ENCODE data around the gene CALML4. TPM values are rescaled to one million over a fixed set of nuclear protein-coding genes. Genes with fewer than 3 reads are reported as not detected.

CALML4 gene
- polyA plus RNA-seq, 1 donor (not counting 4 experiments of a cell fraction or from before 2014, with no cell fraction given) = 7.0 TPM

GRCh38 chr15:68143785-68144184 is 61.3 kb downstream of the CALML4 start:
- no peak for TF ChIP-seq CTCF (optimal IDR thresholded peaks at IDR 0.05 in 1 of 3, IDR thresholded peaks at IDR 0.05 in 1 of 3, conservative IDR thresholded peaks at IDR 0.05 in 1 of 3; ENCODE audit: extremely low read depth in 1 of 3, insufficient read depth in 2 of 3, low read length in 3 of 3)
- TF ChIP-seq EZH2 (IDR thresholded peaks at IDR 0.05; ENCODE audit: low read length) = no peak

GRCh38 chr15:68143129-68143528 is 62.0 kb downstream of the CALML4 start:
- Histone ChIP-seq H3K4me2 (ENCODE audit: control insufficient read depth, extremely low read depth, insufficient read depth, low read depth, low read length) (no peak overlapping the region), H3K9ac (ENCODE audit: control insufficient read depth, extremely low read depth, insufficient read depth, low read length) (no peak overlapping the region), H3K27me3 (ENCODE audit: control insufficient read depth, extremely low read depth, insufficient read depth, low read length) (no peaks in the 10 kb centered on the region), H3K4me3 (ENCODE audit: control insufficient read depth in 2 of 3, extremely low read depth in 1 of 3, insufficient read depth in 2 of 3, low read depth in 1 of 3, low read length in 3 of 3) (no peak overlapping the region), H2AFZ (ENCODE audit: control insufficient read depth, low read length) (no peak overlapping the region), H3K27ac (ENCODE audit: control insufficient read depth, insufficient read depth, low read length) (no peak overlapping the region), H3K9me1 (ENCODE audit: control insufficient read depth, extremely low read depth, insufficient read depth, low read length) (no peaks in the 10 kb centered on the region), H3K9me3 (ENCODE audit: control insufficient read depth, low read depth, low read length) (no peaks in the 10 kb centered on the region), H3K79me2 (ENCODE audit: control insufficient read depth, insufficient read depth, low read length) (peaks cover 10% of the 10 kb centered on the region), H4K20me1 (ENCODE audit: control insufficient read depth, extremely low read depth, insufficient read depth, low read length) (no peaks in the 10 kb centered on the region), H3K36me3 (ENCODE audit: control insufficient read depth in 2 of 2, extremely low read depth in 1 of 2, insufficient read depth in 2 of 2, low read length in 2 of 2) (peaks cover 0 to 5% of the 10 kb centered on the region in 2 experiments), H3K4me1 (ENCODE audit: control insufficient read depth, extremely low read depth, insufficient read depth, low read length) (peaks cover 13% of the 10 kb centered on the region)
- dilution Hi-C loops (cut with MboI; ENCODE audit: extremely low pct_ligation_motif_present, low sequenced_read_pairs) = no loop called here
- TF ChIP-seq CTCF (optimal IDR thresholded peaks at IDR 0.05 in 1 of 3, IDR thresholded peaks at IDR 0.05 in 1 of 3, conservative IDR thresholded peaks at IDR 0.05 in 1 of 3; ENCODE audit: extremely low read depth in 1 of 3, insufficient read depth in 2 of 3, low read length in 3 of 3) (no peak), EZH2 (IDR thresholded peaks at IDR 0.05; ENCODE audit: low read length) (no peak)
- DNase-seq (ENCODE audit: low read depth, low spot score) = no peak
- no peak for FAIRE-seq

More at GRCh38 chr15:68143785-68144184, 61.3 kb downstream of the CALML4 start:
- Histone ChIP-seq H3K27me3 (ENCODE audit: control insufficient read depth, extremely low read depth, insufficient read depth, low read length) (no peaks in the 10 kb centered on the region), H3K9me1 (ENCODE audit: control insufficient read depth, extremely low read depth, insufficient read depth, low read length) (no peaks in the 10 kb centered on the region), H3K4me1 (ENCODE audit: control insufficient read depth, extremely low read depth, insufficient read depth, low read length) (peaks cover 8% of the 10 kb centered on the region), H3K9me3 (ENCODE audit: control insufficient read depth, low read depth, low read length) (no peaks in the 10 kb centered on the region), H3K4me3 (ENCODE audit: control insufficient read depth in 2 of 3, extremely low read depth in 1 of 3, insufficient read depth in 2 of 3, low read depth in 1 of 3, low read length in 3 of 3) (no peak overlapping the region), H2AFZ (ENCODE audit: control insufficient read depth, low read length) (no peak overlapping the region), H3K4me2 (ENCODE audit: control insufficient read depth, extremely low read depth, insufficient read depth, low read depth, low read length) (no peak overlapping the region), H3K9ac (ENCODE audit: control insufficient read depth, extremely low read depth, insufficient read depth, low read length) (no peak overlapping the region), H3K36me3 (ENCODE audit: control insufficient read depth in 2 of 2, extremely low read depth in 1 of 2, insufficient read depth in 2 of 2, low read length in 2 of 2) (peaks cover 0 to 5% of the 10 kb centered on the region in 2 experiments), H3K27ac (ENCODE audit: control insufficient read depth, insufficient read depth, low read length) (no peak overlapping the region), H4K20me1 (ENCODE audit: control insufficient read depth, extremely low read depth, insufficient read depth, low read length) (no peaks in the 10 kb centered on the region), H3K79me2 (ENCODE audit: control insufficient read depth, insufficient read depth, low read length) (peaks cover 9% of the 10 kb centered on the region)
- DNase-seq (ENCODE audit: low read depth, low spot score) (no peak), FAIRE-seq (no peak)
- dilution Hi-C loops (cut with MboI; ENCODE audit: extremely low pct_ligation_motif_present, low sequenced_read_pairs) = no loop called here

Other genes starting within 250 kb of the CALML4 start
- 38.0 to 75.3 TPM (median 58.2 TPM) in 3 replicates for gene PIAS1, start 151.0 kb downstream of the CALML4 start, polyA plus RNA-seq
- 26.7 to 36.3 TPM (median 33.0 TPM) in 3 replicates for gene CLN6, start 24.4 kb upstream of the CALML4 start, polyA plus RNA-seq
- 52.5 to 153 TPM (median 92.6 TPM) in 3 replicates for gene FEM1B, start 72.4 kb upstream of the CALML4 start, polyA plus RNA-seq
- not detected in 3 replicates for gene ITGA11, start 226.8 kb upstream of the CALML4 start, polyA plus RNA-seq

All from keratinocyte (primary cell).